Measurements from ENCODE around the gene KLK7.

KLK7 gene

DNA sequence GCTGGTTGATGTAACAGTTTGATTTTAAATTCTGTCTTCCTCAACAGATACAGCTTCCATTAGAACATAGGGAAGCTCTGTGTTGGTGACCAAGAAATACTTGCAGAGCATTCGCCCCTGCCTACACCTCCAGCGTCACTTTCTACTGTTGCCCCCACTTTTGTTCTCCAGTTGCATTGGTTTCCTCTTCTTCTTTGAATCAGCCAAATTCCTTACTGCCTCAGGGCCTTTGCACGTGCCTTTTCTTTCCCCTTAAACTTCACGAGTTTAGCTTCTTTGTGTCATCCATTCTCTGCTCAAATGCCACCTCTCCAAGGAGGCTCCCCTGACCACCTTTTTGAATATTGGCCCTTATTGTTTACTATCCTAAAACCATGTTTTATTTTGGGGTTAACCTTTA is 36.6 kb downstream of the KLK7 start:
- Histone ChIP-seq H4K20me1 (ENCODE audit: low read depth, low read length) (no peaks in the 10 kb centered on the region), H3K79me2 (ENCODE audit: insufficient read depth, low read length) (no peaks in the 10 kb centered on the region), H3K27me3 (ENCODE audit: low read length) (no peaks in the 10 kb centered on the region), H2AFZ (ENCODE audit: low read depth, low read length, severe bottlenecking) (no peak overlapping the region), H3K9me2 (replicated peaks; ENCODE audit: insufficient read depth, low read length) (no peaks in the 10 kb centered on the region), H3K4me3 (ENCODE audit: insufficient read depth, low read length, poor library complexity, severe bottlenecking) (no peak overlapping the region), H3K9me3 (ENCODE audit: insufficient read depth, low read length) (no peaks in the 10 kb centered on the region), H3K9ac (ENCODE audit: low read length) (no peak overlapping the region), H3K4me2 (ENCODE audit: low read depth, low read length, poor library complexity, severe bottlenecking) (no peak overlapping the region), H3F3A (ENCODE audit: insufficient read depth) (no peaks in the 10 kb centered on the region), H3K27ac (ENCODE audit: low read depth, low read length) (no peak overlapping the region), H3K36me3 (ENCODE audit: low read length) (no peaks in the 10 kb centered on the region)
- TF ChIP-seq EZH2phosphoT487 (conservative IDR thresholded peaks at IDR 0.05; ENCODE audit: low read length) = no peak
- TF ChIP-seq, protein P1, sequence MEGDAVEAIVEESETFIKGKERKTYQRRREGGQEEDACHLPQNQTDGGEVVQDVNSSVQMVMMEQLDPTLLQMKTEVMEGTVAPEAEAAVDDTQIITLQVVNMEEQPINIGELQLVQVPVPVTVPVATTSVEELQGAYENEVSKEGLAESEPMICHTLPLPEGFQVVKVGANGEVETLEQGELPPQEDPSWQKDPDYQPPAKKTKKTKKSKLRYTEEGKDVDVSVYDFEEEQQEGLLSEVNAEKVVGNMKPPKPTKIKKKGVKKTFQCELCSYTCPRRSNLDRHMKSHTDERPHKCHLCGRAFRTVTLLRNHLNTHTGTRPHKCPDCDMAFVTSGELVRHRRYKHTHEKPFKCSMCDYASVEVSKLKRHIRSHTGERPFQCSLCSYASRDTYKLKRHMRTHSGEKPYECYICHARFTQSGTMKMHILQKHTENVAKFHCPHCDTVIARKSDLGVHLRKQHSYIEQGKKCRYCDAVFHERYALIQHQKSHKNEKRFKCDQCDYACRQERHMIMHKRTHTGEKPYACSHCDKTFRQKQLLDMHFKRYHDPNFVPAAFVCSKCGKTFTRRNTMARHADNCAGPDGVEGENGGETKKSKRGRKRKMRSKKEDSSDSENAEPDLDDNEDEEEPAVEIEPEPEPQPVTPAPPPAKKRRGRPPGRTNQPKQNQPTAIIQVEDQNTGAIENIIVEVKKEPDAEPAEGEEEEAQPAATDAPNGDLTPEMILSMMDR (IDR thresholded peaks at IDR 0.05; ENCODE audit: insufficient read depth, low read length, poor library complexity, severe bottlenecking) = no peak

DNA sequence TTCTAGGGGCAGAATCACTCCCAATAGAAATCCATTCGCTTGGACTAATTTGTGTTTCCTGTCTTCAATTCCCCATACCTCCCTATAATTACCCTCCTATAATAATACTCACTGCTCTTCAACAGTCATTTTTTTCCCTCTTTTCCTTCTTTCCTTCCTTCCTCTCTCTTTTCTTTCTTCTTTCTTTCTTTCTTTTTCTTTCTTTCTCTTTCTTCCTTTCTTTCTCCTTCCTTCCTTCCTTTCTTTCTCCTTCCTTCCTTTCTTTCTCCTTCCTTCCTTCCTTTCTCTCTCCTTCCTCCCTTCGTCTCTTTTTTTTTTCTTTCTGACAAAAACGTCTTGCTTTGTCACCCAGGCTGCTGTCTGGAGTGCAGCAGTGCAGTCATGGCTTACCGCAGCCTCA is 38.9 kb downstream of the KLK7 start:
- no peak overlapping the region for H3K4me3 ChIP-seq (ENCODE audit: insufficient read depth, low read length, poor library complexity, severe bottlenecking)
- no peaks in the 10 kb centered on the region for H3K36me3 ChIP-seq (ENCODE audit: low read length)
- H3K27me3 ChIP-seq (ENCODE audit: low read length) = no peaks in the 10 kb centered on the region
- H3K4me2 ChIP-seq (ENCODE audit: low read depth, low read length, poor library complexity, severe bottlenecking) = no peak overlapping the region
- no peak overlapping the region for H2AFZ ChIP-seq (ENCODE audit: low read depth, low read length, severe bottlenecking)
- H3K9ac ChIP-seq (ENCODE audit: low read length) = no peak overlapping the region
- H3K9me2 ChIP-seq (replicated peaks; ENCODE audit: insufficient read depth, low read length) = no peaks in the 10 kb centered on the region
- H3K27ac ChIP-seq (ENCODE audit: low read depth, low read length) = no peak overlapping the region
- no peaks in the 10 kb centered on the region for H4K20me1 ChIP-seq (ENCODE audit: low read depth, low read length)
- H3K9me3 ChIP-seq (ENCODE audit: insufficient read depth, low read length) = no peaks in the 10 kb centered on the region
- no peaks in the 10 kb centered on the region for H3K79me2 ChIP-seq (ENCODE audit: insufficient read depth, low read length)
- no peaks in the 10 kb centered on the region for H3F3A ChIP-seq (ENCODE audit: insufficient read depth)
- TF ChIP-seq EZH2phosphoT487 (conservative IDR thresholded peaks at IDR 0.05; ENCODE audit: low read length) = no peak
- TF ChIP-seq, protein P1 (IDR thresholded peaks at IDR 0.05; ENCODE audit: insufficient read depth, low read length, poor library complexity, severe bottlenecking) = no peak

DNA sequence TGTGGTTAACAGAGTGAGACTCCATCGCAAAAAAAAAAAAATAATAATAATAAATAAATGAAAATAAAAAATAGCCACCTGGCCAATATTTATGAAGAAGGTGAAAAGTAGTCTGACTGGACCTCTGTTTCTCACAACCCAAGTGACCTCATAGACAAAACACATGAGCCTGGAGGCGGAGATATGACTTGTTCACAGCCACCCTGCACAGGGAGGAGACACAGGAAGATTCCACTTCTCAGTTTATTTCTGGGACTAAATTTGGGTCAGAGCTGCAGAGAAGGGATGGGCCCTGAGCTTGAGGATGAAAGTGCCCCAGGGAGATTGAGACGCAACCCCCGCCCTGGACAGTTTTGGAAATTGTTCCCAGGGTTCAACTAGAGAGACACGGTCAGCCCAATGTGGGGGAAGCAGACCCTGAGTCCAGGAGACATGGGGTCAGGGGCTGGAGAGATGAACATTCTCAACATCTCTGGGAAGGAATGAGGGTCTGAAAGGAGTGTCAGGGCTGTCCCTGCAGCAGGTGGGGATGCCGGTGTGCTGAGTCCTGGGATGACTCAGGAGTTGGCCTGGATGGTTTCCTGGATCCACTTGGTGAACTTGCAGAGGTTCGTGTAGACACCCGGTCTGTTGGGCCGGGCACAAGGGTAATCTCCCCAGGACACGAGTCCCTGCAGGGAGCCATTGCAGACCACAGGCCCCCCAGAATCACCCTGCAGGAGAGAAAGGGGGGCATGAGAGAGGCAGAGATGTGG is 40.5 kb downstream of the KLK7 start:
- Histone ChIP-seq H3K27ac (ENCODE audit: low read depth, low read length) (no peak overlapping the region), H2AFZ (ENCODE audit: low read depth, low read length, severe bottlenecking) (no peak overlapping the region), H3K9me2 (replicated peaks; ENCODE audit: insufficient read depth, low read length) (no peaks in the 10 kb centered on the region), H3K9ac (ENCODE audit: low read length) (no peak overlapping the region), H3K27me3 (ENCODE audit: low read length) (no peaks in the 10 kb centered on the region), H3K4me2 (ENCODE audit: low read depth, low read length, poor library complexity, severe bottlenecking) (no peak overlapping the region), H3K9me3 (ENCODE audit: insufficient read depth, low read length) (no peaks in the 10 kb centered on the region), H3K36me3 (ENCODE audit: low read length) (no peaks in the 10 kb centered on the region), H3F3A (ENCODE audit: insufficient read depth) (no peaks in the 10 kb centered on the region), H3K4me3 (ENCODE audit: insufficient read depth, low read length, poor library complexity, severe bottlenecking) (no peak overlapping the region), H3K79me2 (ENCODE audit: insufficient read depth, low read length) (no peaks in the 10 kb centered on the region), H4K20me1 (ENCODE audit: low read depth, low read length) (no peaks in the 10 kb centered on the region)
- TF ChIP-seq, protein P1 (IDR thresholded peaks at IDR 0.05; ENCODE audit: insufficient read depth, low read length, poor library complexity, severe bottlenecking) = no peak
- no peak for TF ChIP-seq EZH2phosphoT487 (conservative IDR thresholded peaks at IDR 0.05; ENCODE audit: low read length)

Data from SU-DHL-6 (cell line).